Stomach smooth muscle (tissue), 2 donors: ENCODE results near the gene RBP5.

ENCODE experiments used
- H3K27ac ChIP-seq: one replicate; pipeline ENCODE4 v1.7.0; 2013; ENCODE audit warnings: mild to moderate bottlenecking, low read length, inconsistent platforms
- H3K27me3 ChIP-seq, 2 donors: one replicate each; pipeline ENCODE4 v1.7.0; 2013; ENCODE audit warnings: low read length in 2 of 2; ENCODE audit not compliant: insufficient read depth in 2 of 2, control insufficient read depth in 1 of 2
- H3K36me3 ChIP-seq, 2 donors: one replicate each; pipeline ENCODE4 v1.7.0; 2013; ENCODE audit warnings: low read length in 2 of 2; ENCODE audit not compliant: control insufficient read depth in 2 of 2, insufficient read depth in 2 of 2
- H3K4me1 ChIP-seq: one replicate; pipeline ENCODE4 v1.7.0; 2013; ENCODE audit warnings: low read length; ENCODE audit not compliant: control insufficient read depth, insufficient read depth
- H3K4me3 ChIP-seq, 2 donors: one replicate each; pipeline ENCODE4 v1.7.0; 2013; ENCODE audit warnings: low read length in 2 of 2
- H3K9ac ChIP-seq, 2 donors: one replicate each; pipeline ENCODE4 v1.7.0; 2013; ENCODE audit warnings: low read length in 2 of 2, mild to moderate bottlenecking in 1 of 2
- H3K9me3 ChIP-seq, 2 donors: one replicate each; pipeline ENCODE4 v1.7.0; 2013; ENCODE audit warnings: low read length in 2 of 2; ENCODE audit not compliant: control insufficient read depth in 2 of 2
- donor health status: healthy.
- donor health status: Pancreatic carcinoma.

RBP5 gene

DNA sequence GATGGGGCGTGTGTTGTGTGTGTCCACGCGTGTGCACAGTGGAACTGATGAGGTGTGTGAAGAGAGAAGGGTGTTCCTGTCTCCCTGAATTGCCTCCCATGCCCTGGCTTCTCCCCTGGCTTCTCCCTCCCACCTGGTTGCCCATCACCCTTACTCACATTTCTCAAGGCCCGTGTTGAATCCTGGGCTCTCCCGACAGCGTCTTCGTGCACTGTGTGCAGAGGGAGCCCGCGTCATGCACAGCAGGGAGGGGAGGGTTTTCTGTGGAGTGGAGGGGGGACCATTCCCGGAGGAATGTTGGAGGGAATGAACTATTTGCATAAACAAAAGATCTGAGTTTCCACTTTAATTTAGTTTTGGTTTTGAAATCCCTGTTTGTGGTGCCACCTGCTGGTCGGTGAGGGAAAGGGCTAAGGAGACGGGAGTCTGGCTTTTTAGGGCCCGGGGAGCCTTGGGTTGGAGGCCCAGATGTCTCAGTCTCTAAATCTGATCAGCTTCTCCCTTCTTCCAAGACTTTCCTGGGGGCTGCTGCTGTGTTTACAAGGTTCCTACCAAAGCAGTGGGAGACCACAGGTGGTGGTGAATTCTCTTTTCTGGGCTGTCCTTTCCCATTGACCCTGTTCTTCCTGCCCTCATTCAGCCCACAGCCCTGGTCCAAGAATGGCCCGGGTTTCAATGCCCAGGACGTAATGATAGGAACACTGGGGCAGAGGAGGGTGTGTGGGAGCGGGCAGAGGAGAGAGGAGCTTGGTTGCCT, 36.3 kb downstream of the RBP5 start, which contains the start of gene C1R:
Gene C1R, minus strand, starts transcription at position 217 of the 757 bp plus-strand sequence. Its CDS starts 57 bp downstream, at position 160.
- H3K27me3 ChIP-seq = no peaks in the 10 kb centered on the region
- peaks cover 36% of the 10 kb centered on the region for H3K4me1 ChIP-seq
- peak within 1 kb of the TSS; percentile 87 to 91 for H3K4me3 ChIP-seq
- H3K36me3 ChIP-seq = peaks cover 10 to 16% of the 10 kb centered on the region in 2 donors
- peak within 1 kb of the TSS; percentile 85 to 90 for H3K9ac ChIP-seq
- H3K27ac ChIP-seq = peak within 1 kb of the TSS; percentile 81
- H3K9me3 ChIP-seq = no peaks in the 10 kb centered on the region

DNA sequence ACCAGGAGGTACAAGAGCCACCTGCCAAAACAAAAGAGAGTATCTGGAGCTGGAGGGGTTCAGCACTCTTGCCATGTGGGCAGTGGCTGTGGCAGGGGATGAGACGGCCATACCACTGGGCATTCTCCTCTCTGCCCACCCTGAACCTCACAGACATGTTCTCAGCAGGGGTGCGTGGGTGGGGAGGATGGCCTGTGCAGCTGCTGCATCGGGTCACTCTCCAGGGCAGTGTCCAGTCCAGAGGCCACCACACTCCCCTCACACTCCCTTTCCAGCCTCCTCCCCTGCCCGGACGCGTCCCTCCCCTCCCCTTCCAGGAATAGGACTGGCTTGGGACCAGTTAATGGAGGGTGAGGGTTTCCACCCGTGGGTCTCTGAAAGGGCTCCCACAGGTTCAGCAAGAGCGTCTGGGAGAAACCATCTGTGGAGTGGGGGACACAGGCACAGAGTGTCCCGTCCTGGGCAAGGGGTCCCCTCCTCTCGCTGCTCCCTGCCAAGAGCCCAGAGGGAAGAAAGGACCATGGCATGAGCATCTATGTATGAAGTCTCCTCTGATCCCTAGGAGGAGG, 36.9 kb downstream of the RBP5 start:
- Histone ChIP-seq H3K27ac (peak overlapping the region; percentile 81), H3K9me3 (no peaks in the 10 kb centered on the region), H3K27me3 (no peaks in the 10 kb centered on the region), H3K9ac (peak overlapping the region; percentile 85 to 90), H3K4me3 (peak overlapping the region; percentile 87 to 91), H3K36me3 (peaks cover 10 to 20% of the 10 kb centered on the region in 2 donors), H3K4me1 (peaks cover 36% of the 10 kb centered on the region)

- peak overlapping the region; percentile 85 to 90 for H3K9ac ChIP-seq
- H3K36me3 ChIP-seq = peaks cover 16 to 25% of the 10 kb centered on the region in 2 donors
- H3K4me1 ChIP-seq = peaks cover 36% of the 10 kb centered on the region
- H3K4me3 ChIP-seq = peak overlapping the region; percentile 87 to 91
- H3K9me3 ChIP-seq = no peaks in the 10 kb centered on the region
- H3K27me3 ChIP-seq = no peaks in the 10 kb centered on the region
- H3K27ac ChIP-seq = peak overlapping the region; percentile 81
Observed at GRCh38 chr12:7091171-7091570, 37.5 kb downstream of the RBP5 start.

- Histone ChIP-seq H3K4me1 (peaks cover 36% of the 10 kb centered on the region), H3K9me3 (no peaks in the 10 kb centered on the region), H3K36me3 (peaks cover 23 to 33% of the 10 kb centered on the region in 2 donors), H3K9ac (peak overlapping the region; percentile 36 to 85), H3K27me3 (no peaks in the 10 kb centered on the region), H3K4me3 (peak overlapping the region; percentile 40 to 87), H3K27ac (peak overlapping the region; percentile 81)
Observed at GRCh38 chr12:7090222-7090998, 38.3 kb downstream of the RBP5 start.

GRCh38 chr12:7089196-7089871, 39.4 kb downstream of the RBP5 start:
- Histone ChIP-seq H3K4me1 (peaks cover 36% of the 10 kb centered on the region), H3K27ac (no peak overlapping the region), H3K9ac (no peak overlapping the region), H3K4me3 (peak overlapping the region in 1 of 2 donors; percentile 87), H3K27me3 (no peaks in the 10 kb centered on the region), H3K36me3 (peaks cover 33 to 42% of the 10 kb centered on the region in 2 donors), H3K9me3 (no peaks in the 10 kb centered on the region)

- Histone ChIP-seq H3K4me3 (no peak overlapping the region), H3K9ac (no peak overlapping the region), H3K9me3 (no peaks in the 10 kb centered on the region), H3K4me1 (peaks cover 15% of the 10 kb centered on the region), H3K27ac (no peak overlapping the region), H3K27me3 (no peaks in the 10 kb centered on the region), H3K36me3 (peaks cover 41 to 52% of the 10 kb centered on the region in 2 donors)
Observed at GRCh38 chr12:7083125-7083524, 45.6 kb downstream of the RBP5 start.

DNA sequence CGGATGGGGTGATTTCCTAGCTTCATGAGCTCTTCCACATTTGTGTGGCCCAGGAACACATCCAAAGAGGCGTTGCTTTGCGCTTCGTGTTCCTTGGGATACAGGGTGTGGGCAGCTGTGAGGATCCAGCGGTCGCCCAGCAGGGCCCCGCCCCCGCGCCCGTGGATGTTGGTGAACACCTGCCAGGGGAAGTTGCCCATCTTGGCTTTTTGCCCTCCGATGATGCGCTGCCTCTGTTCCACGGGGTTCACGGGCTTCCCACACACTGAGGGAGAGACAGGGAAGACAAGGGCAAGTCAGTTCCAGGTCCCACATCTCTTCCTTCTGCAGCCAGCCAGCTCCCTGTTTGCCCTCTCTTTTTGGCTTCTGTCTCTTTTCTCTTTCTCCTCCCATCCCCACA, 47.7 kb downstream of the RBP5 start:
- no peak overlapping the region for H3K9ac ChIP-seq
- H3K36me3 ChIP-seq = peaks cover 34 to 36% of the 10 kb centered on the region in 2 donors
- H3K27me3 ChIP-seq = no peaks in the 10 kb centered on the region
- no peak overlapping the region for H3K27ac ChIP-seq
- H3K4me3 ChIP-seq = no peak overlapping the region
- peaks cover 15% of the 10 kb centered on the region for H3K4me1 ChIP-seq
- no peaks in the 10 kb centered on the region for H3K9me3 ChIP-seq

DNA sequence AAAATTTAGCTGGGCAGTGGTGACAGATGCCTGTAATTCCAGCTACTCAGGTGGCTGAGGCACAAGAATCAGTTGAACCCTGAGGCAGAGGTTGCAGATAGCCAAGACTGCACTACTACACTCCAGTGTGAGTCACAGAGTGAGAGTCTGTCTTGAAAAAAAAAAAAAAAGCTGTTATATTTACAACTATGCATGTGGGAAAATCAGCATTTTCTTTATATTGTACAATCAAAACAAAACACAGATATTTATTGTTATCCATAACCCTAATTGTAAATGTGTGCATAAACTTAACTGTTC, 48.9 kb downstream of the RBP5 start:
- no peak overlapping the region for H3K4me3 ChIP-seq
- H3K27me3 ChIP-seq = no peaks in the 10 kb centered on the region
- H3K36me3 ChIP-seq = peaks cover 22 to 23% of the 10 kb centered on the region in 2 donors
- peaks cover 15% of the 10 kb centered on the region for H3K4me1 ChIP-seq
- no peak overlapping the region for H3K9ac ChIP-seq
- no peaks in the 10 kb centered on the region for H3K9me3 ChIP-seq
- peak overlapping the region; percentile 49 for H3K27ac ChIP-seq

DNA sequence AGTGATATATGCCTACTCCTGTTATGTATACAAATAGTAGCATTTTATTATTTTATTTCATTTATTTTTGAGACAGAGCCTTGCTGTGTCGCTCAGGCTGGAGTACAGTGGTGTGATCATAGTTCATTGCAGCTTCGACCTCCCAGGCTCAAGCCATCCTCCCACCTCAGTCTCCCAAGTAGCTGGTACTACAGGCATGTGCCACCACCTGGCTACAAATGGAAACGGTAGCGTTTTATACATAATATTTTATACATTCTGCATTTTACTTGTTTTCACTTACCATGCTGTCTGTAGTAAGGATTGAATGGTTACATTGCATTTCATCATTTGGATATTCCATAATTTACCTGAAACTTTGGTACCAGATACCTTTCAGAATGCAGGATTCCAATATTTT, 50.5 kb downstream of the RBP5 start:
- Histone ChIP-seq H3K27ac (no peak overlapping the region), H3K9me3 (no peaks in the 10 kb centered on the region), H3K4me1 (peaks cover 15% of the 10 kb centered on the region), H3K4me3 (no peak overlapping the region), H3K36me3 (peaks cover 16 to 17% of the 10 kb centered on the region in 2 donors), H3K9ac (no peak overlapping the region), H3K27me3 (no peaks in the 10 kb centered on the region)

DNA sequence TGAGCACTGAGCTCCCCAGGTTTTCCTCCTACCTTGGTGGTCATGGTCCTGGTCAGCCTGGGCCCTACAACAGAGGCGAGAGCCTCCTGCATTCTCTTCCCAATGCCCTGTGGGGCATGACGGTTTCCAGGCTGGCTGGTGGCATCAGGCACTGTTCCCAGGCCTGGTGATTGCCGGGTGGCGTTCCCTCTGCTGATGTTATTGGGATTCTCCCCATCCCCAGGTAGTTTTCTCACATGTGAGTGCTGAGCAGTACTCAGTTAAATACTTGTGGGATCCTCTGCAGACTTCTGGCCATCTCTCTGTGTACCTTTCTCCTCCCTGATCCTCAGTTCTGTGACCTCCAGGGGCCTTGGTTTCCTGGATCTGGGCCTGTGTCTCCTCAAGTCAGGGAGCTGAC, 52.2 kb downstream of the RBP5 start:
- peaks cover 8 to 9% of the 10 kb centered on the region in 2 donors for H3K36me3 ChIP-seq
- no peaks in the 10 kb centered on the region for H3K9me3 ChIP-seq
- H3K27me3 ChIP-seq = no peaks in the 10 kb centered on the region
- H3K4me1 ChIP-seq = peaks cover 15% of the 10 kb centered on the region
- H3K9ac ChIP-seq = no peak overlapping the region
- no peak overlapping the region for H3K4me3 ChIP-seq
- H3K27ac ChIP-seq = no peak overlapping the region
